ENCODE data around the gene MGAM2. TPM values are rescaled to one million over a fixed set of nuclear protein-coding genes. Genes with fewer than 3 reads are reported as not detected.

MGAM2 gene
- total RNA-seq, 1 donor from 2014 or later = not detected

DNA sequence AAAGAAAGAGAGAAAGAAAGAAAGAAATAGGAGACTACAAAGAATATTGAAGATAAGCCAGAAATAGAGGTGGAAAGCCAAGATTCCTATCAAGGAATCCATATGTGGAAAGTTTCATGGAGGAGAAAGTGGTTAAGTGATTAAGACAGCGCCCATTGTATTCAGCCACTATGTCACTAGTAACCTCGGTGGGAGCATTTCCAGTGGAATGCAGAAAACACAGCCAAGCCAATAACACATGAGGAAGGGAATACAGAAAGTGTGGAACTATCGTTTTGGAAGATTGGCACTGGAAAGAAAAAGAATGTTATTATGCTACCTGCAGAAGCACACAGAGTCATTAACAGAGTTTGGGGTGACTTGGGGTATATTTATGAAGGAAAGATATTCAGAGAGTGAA is 2.7 kb downstream of the MGAM2 start:
- no peak overlapping the region for H3K4me3 ChIP-seq (ENCODE audit: low read depth, low read length)
- DNase-seq (ENCODE audit: low read depth) = no peak
- TF ChIP-seq, protein P1, sequence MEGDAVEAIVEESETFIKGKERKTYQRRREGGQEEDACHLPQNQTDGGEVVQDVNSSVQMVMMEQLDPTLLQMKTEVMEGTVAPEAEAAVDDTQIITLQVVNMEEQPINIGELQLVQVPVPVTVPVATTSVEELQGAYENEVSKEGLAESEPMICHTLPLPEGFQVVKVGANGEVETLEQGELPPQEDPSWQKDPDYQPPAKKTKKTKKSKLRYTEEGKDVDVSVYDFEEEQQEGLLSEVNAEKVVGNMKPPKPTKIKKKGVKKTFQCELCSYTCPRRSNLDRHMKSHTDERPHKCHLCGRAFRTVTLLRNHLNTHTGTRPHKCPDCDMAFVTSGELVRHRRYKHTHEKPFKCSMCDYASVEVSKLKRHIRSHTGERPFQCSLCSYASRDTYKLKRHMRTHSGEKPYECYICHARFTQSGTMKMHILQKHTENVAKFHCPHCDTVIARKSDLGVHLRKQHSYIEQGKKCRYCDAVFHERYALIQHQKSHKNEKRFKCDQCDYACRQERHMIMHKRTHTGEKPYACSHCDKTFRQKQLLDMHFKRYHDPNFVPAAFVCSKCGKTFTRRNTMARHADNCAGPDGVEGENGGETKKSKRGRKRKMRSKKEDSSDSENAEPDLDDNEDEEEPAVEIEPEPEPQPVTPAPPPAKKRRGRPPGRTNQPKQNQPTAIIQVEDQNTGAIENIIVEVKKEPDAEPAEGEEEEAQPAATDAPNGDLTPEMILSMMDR (conservative IDR thresholded peaks at IDR 0.05; ENCODE audit: low read depth, low read length) = no peak

DNA sequence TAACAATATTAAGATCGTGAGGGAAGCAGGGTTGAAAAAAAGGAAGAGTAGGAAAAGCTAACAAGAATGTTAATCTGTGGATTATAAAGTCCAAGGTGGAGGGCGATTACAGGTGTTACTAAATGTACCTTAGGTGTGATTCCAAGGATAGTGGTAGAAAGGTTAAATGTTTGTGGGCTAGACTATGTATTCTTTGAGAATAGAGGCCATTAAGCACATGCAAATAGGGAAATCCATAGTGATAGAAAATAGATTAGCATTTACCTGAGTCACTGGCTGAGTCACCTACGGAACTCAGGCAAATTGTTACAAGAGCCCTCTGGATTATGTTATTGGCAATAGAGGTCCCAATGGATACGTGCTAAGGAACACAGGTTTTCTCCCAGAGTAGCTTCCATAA is 9.0 kb downstream of the MGAM2 start:
- H3K4me3 ChIP-seq (ENCODE audit: low read depth, low read length) = no peak overlapping the region
- TF ChIP-seq, protein P1 (conservative IDR thresholded peaks at IDR 0.05; ENCODE audit: low read depth, low read length) = no peak
- DNase-seq (ENCODE audit: low read depth) = no peak

DNA sequence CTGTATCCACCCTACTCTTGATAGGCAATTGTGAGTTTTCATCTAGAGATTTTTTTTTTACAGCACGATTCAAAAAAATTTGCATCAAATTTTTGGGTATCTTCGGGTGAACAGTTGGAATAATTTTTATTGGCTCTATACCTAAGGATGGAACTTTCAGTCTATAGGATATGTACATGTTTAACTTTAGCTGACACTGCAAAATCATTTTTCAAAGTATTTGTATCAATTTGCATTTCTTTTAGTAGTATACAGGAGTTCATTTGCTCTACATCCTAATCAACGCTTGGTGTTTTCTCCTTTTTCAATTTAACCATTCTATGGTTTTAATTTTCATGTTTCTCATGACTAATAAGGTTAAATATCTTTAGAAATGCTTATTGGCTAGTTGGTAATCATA is 11.7 kb downstream of the MGAM2 start:
- DNase-seq (ENCODE audit: low read depth) = no peak
- H3K4me3 ChIP-seq (ENCODE audit: low read depth, low read length) = no peak overlapping the region
- TF ChIP-seq, protein P1 (conservative IDR thresholded peaks at IDR 0.05; ENCODE audit: low read depth, low read length) = no peak

DNA sequence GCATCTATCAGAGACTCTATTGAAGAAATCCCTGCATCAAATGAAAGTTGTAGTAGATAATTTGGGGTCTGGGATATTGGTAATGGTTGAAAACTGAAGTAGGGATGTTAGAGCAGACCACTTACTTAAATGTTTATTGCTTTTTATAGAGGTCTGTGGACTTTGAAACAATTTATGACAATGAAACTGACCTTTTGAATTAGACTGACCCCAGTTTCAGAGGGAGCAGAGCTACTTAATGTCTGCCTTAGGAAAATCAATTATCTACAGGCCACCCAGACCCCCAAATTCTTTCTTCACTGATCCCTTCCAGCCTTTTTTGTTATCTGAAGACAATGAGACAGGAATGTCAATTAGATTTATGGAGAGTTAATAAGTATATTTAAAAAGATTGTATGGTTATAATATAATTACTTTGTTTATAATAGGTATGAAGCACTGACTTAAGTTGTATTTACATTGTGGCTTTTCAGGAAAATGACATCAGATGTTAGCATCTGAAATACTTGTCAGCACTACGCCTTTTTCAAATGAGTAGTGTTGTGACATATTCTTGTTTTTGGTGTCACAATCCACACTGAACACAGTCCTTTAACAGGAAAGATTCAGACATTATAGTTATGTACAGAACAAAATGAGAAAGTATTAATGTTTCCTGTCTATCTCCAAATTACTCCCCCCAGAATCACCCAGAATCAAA is 13.9 kb downstream of the MGAM2 start:
- no peak overlapping the region for H3K4me3 ChIP-seq (ENCODE audit: low read depth, low read length)
- no peak for DNase-seq (ENCODE audit: low read depth)
- TF ChIP-seq, protein P1 (conservative IDR thresholded peaks at IDR 0.05; ENCODE audit: low read depth, low read length) = no peak

DNA sequence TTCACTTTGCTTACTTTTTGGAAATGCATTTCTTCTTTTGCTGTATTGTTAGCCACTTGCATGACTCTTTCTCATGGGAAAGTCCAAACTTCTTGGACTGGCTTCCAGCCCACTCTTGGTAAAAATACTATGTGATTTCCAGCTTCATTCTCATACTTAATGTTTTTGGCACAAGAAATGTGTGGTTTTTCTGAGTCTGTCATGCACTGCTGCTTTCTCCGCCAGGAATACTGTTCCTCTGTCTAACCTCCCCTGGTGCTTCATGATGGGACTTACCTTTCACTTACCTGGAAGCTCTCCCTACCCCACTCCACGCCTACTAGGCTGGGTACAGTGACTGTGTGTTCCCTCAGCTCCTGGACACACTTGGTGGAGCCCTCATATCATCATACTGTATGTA is 18.7 kb downstream of the MGAM2 start:
- DNase-seq (ENCODE audit: low read depth) = peak; percentile 35
- TF ChIP-seq, protein P1 (conservative IDR thresholded peaks at IDR 0.05; ENCODE audit: low read depth, low read length) = no peak
- H3K4me3 ChIP-seq (ENCODE audit: low read depth, low read length) = no peak overlapping the region

DNA sequence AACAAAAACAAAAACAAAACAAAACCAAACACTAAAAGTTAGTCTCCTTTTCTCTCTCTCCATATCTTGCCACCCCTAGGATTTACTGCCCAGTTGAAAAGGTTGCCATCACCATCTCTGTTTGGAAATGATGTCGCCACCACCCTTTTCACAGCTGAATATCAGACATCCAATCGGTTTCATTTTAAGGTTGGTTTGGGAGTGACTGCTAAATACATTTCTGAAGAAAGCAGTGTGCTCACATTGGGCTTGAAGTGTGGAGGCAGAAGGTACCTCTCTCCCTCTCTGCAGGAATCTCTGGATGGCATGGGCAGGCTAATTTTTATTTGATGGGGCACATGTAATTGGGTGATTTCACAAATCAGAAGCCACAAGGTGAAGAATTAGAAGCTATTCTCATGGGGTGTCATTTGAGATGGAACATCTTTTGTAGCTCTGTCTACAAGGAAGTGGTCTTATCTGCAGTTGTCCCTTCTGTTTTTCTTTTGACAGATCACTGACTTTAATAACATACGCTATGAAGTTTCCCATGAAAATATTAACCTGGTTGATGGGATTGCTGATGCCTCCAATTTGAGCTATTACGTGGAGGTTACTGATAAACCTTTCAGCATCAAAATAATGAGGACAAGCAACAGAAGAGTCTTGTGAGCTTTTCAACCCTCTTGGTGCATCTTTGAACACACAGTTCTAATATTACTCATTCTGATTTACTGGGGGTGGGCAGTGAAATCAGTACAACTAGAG is 20.1 kb downstream of the MGAM2 start:
- TF ChIP-seq, protein P1 (conservative IDR thresholded peaks at IDR 0.05; ENCODE audit: low read depth, low read length) = no peak
- no peak for DNase-seq (ENCODE audit: low read depth)
- H3K4me3 ChIP-seq (ENCODE audit: low read depth, low read length) = no peak overlapping the region
